Spleen (tissue), 7 donors: Measurements from ENCODE around the gene NLRP6.

Experiments used
- CTCF ChIP-seq, 11 experiments: fragments of 200-600 bp in 7 of 11; fragments of 450-650 bp in 4 of 11; sonication (generic) in 4 of 11; IDR thresholded peaks in 8 of 11; conservative IDR thresholded peaks in 3 of 11; 1 replicate in 7 of 11; 2 replicates in 4 of 11; pipeline versions ENCODE4 v1.4.0 to v1.8.0; 2016 to 2021; ENCODE audit warnings: antibody characterized with exemption in 11 of 11, inconsistent platforms in 4 of 11, mild to moderate bottlenecking in 1 of 11
- POLR2A ChIP-seq, 3 donors: fragments of 450-650 bp; IDR thresholded peaks; one replicate each; pipeline ENCODE4 v1.5.1; 2017; ENCODE audit warnings: antibody characterized with exemption in 3 of 3, mild to moderate bottlenecking in 1 of 3
- donor health status: DM: no; HTN: no; CAD: no; lungs with moderate emphysema.
- donor health status: DM: no; HTN: no; CAD: no.
- donor health status: DM: no; HTN: no; CAD: no.

GRCh38 chr11:328012-328411 lies 49.8 kb downstream of the NLRP6 start:
- TF ChIP-seq POLR2A (IDR thresholded peaks at IDR 0.05) (no peak), CTCF (IDR thresholded peaks at IDR 0.05 in 8 of 11, conservative IDR thresholded peaks at IDR 0.05 in 3 of 11) (no peak)
